ENCODE measurements around the gene CARD11.
"Not testable (repeated sequence)": the region's sequence is repeated elsewhere in the genome, so short reads cannot be mapped to it uniquely, and the experiment has no call there.

Gene CARD11

DNA sequence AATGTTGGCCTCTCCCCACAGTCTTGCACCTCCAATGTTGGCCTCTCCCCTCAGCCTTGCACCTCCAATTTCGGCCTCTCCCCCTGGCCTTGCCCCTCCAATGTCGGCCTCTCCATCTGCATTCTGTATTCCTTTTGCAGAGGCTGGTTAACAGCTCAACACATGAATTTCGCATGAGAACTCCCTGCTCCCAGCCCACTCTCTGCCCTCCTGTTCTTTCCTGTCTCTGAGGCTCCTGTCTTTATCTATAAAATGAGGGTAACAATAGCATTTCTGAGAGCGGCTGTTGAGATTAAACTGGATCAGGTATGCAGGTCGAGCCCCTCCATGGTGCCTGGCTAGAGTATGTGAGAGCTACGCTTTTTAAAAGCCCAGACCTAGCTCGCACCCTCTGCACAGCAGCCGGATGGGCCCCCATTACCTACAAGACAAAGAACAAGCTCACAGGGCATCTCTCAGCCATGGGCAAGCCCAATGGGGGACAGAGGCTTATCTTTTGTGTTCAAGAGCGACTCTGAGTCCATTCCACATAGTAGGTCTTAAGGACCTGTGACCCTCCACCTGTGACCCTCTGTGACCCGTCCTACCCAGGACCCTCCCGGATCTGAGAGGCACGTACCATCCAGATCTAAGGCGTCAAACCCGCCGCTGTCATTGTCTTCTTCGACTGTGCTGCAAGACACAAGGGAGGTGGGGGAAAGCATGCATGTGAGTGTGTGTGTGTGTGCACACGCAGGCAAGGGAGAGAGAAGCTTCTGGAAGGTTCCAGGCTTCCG is 117.4 kb downstream of the CARD11 start:
- DNase-seq (ENCODE audit: low read depth in 3 of 3), result no peak

DNA sequence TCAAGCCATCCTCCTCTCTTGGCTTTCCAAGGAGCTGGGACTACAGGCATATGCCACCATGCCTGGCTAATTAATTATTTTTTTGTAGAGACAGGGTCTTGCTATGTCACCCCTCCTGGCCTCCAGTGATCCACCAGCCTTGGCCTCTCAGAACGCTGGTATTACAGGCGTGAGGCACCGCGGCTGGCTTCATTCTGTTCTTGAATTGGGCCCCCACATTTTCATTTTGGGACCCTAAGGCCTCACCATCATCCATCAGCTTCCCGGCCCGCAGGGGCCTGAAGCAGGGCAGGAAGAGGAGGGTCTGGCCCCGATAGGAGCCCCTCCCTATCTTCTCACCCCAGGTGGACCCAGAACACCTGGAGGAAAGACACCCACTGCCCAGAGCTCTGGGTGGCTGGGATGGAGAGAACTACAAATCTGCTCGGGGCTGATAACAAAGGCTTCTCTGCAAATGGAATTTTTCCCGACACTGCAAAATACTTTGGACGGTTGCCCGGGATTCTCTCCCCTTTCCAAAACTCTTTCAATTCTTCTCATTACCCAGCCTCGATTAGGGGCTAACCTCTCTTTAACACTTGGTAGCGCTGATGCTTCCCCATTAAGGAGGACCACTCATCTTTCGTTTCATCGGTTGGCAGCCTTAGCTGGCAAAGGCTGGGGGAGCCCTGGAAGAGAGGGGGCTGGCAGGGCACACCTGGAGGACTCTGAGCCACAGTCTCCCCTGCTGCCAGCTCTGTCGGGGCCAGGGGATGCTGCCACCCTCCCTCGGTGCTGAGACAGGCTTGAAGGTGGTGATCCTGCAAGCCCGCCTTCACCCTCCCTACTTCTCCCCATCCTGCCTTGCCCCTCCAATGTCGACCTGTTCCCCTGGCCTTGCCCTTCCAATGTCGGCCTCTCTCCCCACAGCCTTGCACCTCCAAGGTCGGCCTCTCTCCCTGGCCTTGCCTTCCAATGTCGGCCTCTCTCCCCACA is 118.5 kb downstream of the CARD11 start:
- DNase-seq (ENCODE audit: low read depth in 3 of 3), result no peak

DNA sequence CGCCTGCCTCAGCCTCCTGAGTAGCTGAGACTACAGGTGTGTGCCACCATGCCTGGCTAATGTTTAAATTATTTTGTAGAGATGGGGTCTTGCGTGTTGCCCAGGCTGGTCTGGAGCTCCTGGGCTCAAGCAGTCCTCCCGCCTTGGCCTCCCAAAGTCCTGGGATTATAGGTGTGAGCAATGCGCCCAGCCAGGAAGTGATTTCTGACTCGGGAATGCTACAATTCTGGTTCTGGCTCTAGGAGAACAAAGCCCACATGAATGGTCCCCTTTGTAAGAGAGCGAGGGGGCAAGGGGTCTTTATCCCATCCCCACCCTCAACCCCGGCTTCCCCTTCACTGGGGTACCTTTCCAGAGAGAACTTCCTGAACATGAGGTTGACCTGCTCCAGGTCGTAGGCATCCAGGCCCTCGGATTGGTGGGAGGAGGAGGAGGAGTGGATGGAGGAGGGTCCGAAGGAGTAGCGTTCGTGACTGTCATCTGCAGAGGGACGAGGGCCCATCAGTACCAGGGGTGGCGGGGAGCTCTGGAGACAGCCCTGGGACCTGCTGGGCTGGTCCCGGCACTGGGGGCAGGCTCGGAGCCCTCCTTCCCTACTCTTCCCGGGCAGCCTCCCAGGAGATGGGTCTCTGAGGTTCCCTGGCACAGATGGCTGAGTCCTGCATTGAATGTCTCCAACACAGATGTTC is 119.6 kb downstream of the CARD11 start:
- DNase-seq (ENCODE audit: low read depth in 3 of 3), result no peak

DNA sequence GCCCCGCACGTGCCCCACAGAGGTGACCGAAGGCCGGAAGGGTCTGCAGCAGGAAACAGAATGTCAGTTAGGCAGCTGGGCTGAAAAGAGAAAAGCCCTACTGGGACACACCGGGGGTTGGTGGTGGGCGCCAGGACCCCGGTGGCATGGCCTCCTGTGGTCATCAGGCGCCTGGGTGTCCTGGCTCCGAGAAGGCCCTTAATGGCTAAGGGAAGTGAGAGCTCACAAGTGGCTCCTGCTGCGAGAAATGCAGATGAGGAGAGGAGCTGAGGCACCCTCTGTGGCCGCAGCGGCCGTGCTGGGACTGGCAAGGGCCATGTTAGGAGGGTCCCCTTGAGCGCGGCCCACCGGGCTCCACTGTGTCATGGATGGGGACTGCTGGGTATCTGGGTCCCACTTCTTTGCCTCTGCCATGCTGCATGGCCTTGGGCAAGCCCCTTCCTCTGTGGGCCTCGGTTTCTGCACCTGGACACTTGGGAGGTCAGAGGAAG is 120.3 kb downstream of the CARD11 start:
- no peak for DNase-seq (ENCODE audit: low read depth in 3 of 3)

DNA sequence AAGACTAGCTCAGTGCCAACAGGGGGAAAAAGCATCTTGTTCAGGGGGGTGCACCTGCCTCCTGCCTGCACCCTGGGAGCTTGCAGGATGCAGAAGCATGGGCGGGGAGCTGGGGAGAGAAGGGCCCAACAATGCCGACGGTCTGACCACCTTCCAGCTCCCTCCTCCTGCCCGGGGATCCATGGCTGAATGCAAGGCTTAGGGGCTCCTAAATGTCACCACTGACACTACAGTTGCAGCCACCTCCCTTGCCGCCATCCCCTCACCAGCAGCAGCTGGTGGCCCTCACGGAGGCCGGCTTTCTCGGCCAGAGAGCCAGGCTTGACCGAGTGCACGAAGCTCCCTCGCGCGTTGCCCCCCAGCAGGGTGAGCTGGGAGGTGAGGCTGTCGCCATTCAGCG is 120.8 kb downstream of the CARD11 start:
- DNase-seq (ENCODE audit: low read depth in 3 of 3), result no peak

DNA sequence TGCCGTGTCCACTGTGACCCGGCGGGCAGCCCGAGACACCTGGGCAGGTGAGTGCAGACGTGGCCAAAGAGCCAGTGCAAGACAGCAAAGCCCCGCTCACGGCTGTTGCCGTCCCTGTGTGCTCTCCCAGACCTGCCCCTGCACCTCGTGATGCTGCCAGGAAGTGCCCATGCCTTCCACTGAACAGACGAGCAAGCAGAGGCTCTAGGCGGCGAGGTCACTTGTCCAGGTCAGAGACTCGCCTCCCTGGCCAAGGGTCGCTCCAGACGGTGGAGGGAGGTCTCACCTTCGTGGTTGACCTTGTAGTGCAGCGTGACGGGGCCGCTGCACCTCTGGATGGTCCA is 121.3 kb downstream of the CARD11 start:
- no peak for DNase-seq (ENCODE audit: low read depth in 3 of 3)

DNA sequence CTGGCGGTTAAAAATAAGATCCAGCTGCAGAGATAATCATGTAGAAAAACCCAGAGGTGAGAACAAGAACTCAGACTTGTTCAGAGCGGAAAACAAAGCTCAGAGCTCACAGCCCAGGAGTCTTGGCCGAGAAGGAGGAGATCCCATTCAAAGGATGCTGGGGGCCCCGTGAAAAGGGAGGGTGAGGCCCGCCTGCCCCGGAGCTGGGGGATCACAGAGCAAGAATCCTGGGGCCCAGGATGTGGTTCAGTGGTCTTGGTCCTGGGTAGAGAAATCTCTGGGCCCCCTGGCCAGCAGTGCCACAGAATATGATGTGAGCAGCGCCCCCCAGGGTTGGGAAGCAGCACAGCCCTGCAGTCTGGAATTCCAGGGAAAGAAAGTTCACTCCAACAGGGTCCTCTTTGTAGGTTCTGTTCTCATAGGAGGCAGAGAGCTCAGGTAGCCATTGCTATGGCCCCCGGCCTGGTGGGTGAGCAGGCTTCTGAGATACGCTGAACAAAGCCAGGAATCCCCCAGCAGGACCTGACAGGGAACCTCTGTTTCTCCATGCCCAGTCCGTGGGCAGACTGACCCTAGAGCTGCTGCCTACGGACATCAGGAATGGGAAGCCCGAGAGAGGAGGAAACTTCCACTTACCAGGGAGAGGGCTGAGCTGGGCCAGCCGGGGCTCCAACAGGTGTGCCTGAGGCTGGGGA is 121.9 kb downstream of the CARD11 start:
- DNase-seq (ENCODE audit: low read depth in 3 of 3), result no peak

DNA sequence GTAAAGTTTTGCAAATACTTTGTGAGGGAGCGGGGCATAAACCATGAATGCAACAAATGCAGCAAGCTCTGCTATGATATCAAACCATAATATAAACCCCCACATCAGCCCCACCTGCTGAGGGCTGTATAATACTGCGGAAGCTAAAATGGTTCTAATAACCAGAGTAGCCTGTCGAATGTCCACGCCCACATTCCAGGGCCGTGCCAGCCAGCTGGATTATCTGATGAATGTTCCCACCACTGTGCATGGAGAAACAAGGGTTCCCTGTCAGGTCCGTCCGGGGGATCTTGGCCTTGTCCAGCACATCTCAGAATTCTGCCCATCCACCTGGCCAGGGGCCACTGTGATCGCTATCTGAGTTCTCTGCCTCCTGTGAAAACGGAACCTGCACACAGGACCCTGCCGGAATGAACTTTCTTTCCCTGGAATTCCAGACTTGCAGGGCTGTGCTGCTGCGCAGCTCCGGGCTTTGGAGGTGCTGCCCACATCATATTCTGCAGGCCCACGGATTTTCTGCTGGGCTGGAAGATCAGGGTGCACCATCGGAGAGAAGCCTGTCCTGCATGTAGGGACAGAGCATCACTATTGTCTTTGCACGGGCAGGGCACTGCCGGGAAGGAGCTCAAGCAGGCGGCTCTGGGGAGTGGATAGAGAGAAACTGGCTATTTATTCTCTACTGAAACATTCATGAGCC is 122.6 kb downstream of the CARD11 start:
- no peak for DNase-seq (ENCODE audit: low read depth in 3 of 3)

DNA sequence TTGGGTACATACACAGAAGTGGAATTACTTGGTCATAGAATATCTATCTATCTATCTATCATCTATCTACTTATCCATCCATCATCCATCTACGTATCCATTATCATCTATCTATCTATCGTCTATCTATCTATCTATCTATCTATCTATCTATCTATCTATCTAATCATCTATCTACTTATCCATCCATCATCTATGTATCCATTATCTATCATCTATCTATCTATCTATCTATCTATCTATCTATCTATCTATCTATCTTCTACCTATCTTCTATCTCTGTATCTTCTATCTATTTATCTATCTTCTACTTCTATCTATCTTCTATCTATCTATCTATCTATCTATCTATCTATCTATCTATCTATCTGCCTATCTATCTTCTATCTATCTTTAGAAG is 123.2 kb downstream of the CARD11 start:
- not testable (repeated sequence) for DNase-seq (ENCODE audit: low read depth in 3 of 3)

DNA sequence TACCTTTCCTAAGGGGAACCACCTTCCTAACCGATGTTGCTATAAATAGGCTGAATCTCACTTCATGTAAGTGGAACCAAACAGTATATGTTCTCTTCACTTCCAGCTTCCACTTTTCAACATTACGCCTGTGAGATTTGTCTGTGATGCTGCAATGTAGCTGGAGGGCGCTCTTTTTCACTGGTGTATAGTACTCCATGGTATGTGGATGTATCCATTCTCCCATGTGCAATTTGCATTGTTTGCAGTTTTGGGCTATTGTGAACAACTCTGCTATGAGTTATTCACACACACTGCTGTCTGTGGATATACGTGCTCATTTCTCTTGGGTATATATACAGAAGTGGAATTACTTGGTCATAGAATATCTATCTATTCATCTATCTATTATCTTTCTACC is 123.6 kb downstream of the CARD11 start:
- DNase-seq (ENCODE audit: low read depth in 3 of 3), result no peak

DNA sequence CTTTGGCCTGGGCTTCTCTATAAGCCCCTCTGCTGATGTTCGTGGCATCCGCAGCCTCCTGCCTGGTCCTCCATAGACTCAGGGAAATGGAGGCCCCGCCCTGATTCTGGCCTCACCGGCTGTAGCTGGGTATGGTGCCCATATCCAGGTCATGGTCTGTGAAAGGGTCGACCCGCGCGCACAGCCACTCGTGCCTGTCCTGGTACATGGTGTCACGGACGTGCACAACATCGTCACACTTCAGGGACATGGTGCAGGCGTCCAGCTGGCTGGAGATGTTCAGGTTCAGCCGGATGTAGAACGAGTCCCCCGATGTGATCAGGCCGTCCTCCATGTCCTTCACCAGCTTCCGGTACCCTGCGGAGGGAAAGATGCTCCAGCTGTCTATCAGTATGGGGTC is 124.4 kb downstream of the CARD11 start:
- DNase-seq (ENCODE audit: low read depth in 3 of 3), result no peak

DNA sequence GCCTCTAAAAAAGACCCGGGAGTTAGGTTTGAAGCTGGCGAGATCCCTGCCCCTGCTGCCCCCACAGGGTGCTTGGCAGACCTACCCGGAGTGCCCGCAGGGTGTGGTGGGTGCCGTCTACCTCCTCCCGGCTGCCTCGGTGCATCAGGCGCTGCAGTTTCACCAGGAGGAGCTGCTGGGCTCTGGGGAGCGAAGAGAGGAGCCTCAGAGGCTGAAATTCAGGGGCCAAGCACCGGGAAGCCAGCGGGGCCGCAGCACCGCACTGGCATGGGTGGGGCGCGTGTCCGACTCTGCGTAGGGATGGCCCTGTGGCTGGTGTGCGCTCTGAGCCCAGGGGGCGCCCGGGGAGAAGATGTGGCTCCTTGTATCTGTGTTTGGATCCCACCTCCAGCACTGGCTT is 125.3 kb downstream of the CARD11 start:
- DNase-seq (ENCODE audit: low read depth in 3 of 3), result no peak

DNA sequence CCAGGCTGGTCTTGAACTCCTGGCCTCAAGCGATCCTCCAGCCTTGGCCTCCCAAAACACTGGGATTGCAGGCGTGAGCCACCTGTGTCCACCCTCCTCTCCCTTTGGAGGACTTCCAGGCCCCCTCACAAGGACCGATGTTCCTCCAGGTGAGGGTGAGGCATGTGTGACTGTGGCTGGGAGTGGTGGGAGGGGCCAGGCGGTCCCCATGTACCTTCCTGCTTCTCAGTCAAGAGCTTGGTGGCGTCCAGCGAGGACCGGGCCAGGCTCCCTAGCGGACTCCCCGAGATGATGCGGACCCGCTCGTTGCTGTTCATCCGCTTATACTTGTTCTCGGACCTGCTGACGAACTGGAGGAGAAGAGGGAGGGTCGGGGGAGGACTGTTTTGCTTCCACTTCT is 128.6 kb downstream of the CARD11 start:
- DNase-seq (ENCODE audit: low read depth in 3 of 3), result no peak

DNA sequence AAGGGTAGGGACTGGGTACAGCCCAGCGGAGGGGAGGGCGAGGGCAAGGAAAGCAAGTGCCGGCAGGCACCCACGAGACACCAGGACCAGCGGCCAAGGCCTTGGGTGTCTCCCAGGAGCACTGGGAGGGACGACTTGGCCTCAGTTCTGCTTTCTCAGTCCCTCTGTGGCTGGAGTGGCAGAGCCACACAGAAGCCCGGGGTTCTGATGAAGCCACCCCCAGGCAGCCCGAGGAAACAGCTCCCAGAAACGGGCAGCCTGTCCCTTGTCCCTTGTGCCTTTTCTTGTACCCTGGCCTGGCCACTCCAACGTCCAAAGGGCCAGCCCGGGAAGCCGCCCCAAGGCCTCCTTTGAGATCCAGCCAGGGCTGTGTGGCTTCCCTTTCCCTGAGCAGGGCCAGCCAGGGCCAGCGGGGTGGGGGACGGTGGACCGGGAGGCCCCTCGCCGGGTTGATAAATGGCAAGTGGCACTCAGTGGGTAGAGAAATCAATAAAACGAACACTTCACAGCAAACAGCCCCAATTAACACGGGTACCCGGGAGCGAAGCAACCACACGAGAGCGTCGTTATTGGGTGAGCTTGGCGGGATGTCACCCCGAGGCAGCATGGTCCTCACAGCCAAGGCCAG is 129.8 kb downstream of the CARD11 start:
- no peak for DNase-seq (ENCODE audit: low read depth in 3 of 3)

DNA sequence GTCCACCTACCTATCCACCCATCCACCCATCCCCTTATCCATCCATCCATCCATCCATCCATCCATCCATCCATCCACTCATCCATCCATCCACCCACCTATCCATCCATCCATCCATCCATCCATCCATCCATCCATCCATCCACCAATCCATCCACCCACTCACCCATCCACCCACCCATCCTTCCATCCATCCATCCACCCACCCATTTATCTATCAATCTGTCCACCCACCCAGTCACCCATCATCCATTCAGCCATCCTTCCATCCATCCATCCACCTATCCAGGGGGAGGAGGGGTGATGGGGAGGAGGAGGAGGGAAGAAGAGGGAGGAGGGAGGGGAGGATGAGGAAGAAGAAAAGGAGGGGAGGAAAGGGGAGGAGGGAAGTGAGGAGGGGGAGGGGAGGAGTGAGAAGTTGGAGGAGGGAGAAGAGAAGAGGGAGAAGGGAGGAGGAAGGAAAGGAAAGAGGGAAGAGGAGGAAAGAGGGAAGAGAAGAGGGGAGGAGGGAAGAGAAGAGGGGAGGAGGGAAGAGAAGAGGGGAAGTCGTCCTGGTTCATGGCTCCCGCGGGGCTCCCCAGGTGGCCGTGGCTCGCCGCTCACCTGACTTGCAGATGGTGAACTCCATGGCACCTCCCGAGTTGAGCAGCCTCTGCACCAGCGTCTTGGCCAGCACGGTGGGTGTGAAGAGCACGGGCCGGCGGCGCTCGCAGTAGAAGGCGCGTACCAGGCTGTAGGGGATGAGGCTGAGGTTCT is 130.8 kb downstream of the CARD11 start:
- no peak for DNase-seq (ENCODE audit: low read depth in 3 of 3)

DNA sequence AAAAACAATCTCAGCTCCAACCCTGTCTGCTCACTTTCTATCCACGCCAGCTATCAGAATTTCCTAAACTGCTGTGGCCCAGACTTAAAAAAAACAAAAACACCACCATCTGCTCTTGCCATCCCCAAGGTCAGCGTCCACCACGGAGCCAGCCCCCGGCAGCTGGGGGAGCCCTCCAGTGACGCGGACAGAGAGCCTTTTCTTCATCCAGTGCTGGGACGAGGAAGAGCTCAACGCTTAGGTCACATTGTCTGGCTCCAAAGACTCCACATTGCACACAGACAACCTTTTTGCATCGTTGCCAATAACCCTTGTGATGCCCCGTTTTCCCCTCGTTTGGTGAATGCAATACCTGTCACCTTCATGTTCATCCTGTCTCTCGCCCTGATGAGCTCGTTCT is 132.2 kb downstream of the CARD11 start:
- no peak for DNase-seq (ENCODE audit: low read depth in 3 of 3)

DNA sequence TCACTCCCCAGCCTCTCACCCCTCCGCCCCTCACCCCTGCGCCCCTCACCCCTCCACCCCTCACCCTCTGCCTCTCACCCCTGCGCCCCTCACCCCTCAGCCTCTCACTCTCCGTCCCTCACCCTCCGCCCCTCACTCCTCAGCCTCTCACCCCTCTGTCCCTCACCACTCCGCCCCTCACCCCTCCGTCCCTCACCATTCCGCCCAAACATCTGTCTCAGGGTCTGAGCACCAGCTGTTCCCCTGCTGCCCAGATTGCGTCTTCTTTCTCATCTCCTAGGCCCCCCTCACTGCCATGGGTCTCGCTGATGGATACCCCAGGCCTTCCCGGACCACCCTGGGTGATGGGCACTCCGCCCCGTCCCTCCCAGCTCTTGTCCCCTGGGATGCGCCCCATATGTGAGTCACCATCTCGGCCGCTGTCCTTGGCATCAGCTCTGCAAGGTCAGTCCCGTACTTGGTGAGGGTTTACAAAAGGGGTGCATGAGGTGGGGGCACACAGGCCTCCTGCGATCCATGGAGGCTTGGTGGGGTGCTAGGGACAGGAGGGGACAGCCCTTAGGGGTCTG is 134.1 kb downstream of the CARD11 start:
- DNase-seq (ENCODE audit: low read depth in 3 of 3), result no peak

DNA sequence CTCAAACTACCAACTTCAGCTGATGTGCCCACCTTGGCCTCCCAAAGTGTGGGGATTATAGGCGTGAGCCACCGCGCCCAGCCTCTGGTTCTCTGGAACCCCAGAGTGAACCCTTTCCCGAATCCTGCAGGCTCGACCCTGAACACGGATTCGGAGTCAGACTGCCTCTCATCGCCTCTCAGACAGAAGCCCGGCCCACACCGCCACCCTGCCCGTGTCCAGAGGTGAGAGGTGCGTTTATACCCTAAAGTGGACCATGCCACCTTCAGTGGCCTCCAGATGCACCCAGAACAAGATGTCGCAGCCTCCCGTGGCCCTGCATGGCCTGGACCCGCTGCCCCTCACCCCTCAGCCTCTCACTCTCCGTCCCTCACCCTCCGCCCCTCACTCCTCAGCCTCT is 134.6 kb downstream of the CARD11 start:
- DNase-seq (ENCODE audit: low read depth in 3 of 3), result no peak

DNA sequence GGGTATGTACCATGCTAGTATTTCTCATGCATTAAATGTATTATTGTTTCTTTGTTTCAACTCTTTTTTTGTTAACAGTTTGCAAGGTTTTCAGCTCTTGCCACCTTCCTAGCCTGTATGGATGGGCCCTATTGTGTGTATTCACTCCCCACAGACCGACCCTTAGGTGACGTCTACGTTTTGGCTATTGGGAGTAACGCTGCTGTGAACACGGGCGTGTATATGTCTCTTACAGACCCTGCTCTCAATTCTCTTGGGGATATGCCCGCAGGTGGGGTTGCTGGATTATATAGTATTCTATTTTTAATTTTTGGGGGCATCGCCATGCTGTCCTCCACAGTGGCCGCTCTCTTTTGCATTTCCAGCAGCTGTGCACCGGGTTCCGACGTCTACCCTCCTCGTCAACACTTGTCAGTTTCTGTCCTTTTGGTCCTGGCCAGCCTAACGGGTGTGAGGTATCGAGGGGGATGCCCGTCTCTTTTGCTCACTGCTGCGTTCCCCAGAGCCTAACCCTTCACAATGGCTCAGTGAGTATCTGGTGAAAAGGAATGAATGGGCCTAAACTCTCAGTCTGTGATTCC is 135.5 kb downstream of the CARD11 start:
- DNase-seq (ENCODE audit: low read depth in 3 of 3), result no peak
